ENCODE data around the gene TULP3. TPM values are rescaled to one million over a fixed set of nuclear protein-coding genes. Genes with fewer than 3 reads are reported as not detected.

The TULP3 gene
- total and polyA plus RNA-seq, 10 of the 15 experiments (the other 5 are each of a cell fraction or from before 2014, with no cell fraction given), result 3.1 to 10.4 (median 8.1) TPM

DNA sequence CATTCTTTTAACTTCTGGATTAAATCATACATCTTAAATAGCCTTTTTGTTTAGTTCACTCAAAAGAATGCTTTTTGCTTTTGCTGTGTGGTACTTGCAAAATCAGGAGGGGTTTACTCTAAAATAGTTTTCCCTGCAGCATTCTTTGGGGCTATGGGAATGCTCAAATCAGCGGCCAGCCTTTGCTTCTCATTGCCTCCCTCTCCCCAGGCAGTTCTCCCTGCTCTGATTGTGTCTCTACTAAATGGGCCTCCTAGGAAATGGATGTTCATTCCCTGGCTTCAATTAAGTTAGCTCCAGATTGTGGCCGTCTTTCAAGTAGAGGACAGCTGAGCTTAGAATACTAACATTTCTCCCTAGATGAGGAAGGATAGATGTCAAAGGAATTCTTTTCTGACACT is 4.4 kb downstream of the TULP3 start:
- H3K4me2 ChIP-seq (ENCODE audit: control insufficient read depth, insufficient read depth), result no peak overlapping the region
- in situ Hi-C loops (cut with MboI), result no loop called here
- TF ChIP-seq, protein P1, sequence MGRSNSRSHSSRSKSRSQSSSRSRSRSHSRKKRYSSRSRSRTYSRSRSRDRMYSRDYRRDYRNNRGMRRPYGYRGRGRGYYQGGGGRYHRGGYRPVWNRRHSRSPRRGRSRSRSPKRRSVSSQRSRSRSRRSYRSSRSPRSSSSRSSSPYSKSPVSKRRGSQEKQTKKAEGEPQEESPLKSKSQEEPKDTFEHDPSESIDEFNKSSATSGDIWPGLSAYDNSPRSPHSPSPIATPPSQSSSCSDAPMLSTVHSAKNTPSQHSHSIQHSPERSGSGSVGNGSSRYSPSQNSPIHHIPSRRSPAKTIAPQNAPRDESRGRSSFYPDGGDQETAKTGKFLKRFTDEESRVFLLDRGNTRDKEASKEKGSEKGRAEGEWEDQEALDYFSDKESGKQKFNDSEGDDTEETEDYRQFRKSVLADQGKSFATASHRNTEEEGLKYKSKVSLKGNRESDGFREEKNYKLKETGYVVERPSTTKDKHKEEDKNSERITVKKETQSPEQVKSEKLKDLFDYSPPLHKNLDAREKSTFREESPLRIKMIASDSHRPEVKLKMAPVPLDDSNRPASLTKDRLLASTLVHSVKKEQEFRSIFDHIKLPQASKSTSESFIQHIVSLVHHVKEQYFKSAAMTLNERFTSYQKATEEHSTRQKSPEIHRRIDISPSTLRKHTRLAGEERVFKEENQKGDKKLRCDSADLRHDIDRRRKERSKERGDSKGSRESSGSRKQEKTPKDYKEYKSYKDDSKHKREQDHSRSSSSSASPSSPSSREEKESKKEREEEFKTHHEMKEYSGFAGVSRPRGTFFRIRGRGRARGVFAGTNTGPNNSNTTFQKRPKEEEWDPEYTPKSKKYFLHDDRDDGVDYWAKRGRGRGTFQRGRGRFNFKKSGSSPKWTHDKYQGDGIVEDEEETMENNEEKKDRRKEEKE (IDR thresholded peaks at IDR 0.05), result no peak
- TF ChIP-seq WRNIP1 (IDR thresholded peaks at IDR 0.05; ENCODE audit: borderline replicate concordance, low read depth, low read length), result no peak
- TF ChIP-seq, protein P2, sequence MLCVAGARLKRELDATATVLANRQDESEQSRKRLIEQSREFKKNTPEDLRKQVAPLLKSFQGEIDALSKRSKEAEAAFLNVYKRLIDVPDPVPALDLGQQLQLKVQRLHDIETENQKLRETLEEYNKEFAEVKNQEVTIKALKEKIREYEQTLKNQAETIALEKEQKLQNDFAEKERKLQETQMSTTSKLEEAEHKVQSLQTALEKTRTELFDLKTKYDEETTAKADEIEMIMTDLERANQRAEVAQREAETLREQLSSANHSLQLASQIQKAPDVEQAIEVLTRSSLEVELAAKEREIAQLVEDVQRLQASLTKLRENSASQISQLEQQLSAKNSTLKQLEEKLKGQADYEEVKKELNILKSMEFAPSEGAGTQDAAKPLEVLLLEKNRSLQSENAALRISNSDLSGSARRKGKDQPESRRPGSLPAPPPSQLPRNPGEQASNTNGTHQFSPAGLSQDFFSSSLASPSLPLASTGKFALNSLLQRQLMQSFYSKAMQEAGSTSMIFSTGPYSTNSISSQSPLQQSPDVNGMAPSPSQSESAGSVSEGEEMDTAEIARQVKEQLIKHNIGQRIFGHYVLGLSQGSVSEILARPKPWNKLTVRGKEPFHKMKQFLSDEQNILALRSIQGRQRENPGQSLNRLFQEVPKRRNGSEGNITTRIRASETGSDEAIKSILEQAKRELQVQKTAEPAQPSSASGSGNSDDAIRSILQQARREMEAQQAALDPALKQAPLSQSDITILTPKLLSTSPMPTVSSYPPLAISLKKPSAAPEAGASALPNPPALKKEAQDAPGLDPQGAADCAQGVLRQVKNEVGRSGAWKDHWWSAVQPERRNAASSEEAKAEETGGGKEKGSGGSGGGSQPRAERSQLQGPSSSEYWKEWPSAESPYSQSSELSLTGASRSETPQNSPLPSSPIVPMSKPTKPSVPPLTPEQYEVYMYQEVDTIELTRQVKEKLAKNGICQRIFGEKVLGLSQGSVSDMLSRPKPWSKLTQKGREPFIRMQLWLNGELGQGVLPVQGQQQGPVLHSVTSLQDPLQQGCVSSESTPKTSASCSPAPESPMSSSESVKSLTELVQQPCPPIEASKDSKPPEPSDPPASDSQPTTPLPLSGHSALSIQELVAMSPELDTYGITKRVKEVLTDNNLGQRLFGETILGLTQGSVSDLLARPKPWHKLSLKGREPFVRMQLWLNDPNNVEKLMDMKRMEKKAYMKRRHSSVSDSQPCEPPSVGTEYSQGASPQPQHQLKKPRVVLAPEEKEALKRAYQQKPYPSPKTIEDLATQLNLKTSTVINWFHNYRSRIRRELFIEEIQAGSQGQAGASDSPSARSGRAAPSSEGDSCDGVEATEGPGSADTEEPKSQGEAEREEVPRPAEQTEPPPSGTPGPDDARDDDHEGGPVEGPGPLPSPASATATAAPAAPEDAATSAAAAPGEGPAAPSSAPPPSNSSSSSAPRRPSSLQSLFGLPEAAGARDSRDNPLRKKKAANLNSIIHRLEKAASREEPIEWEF (IDR thresholded peaks at IDR 0.05; ENCODE audit: insufficient replicate concordance, low read depth, low read length), result no peak
- TF ChIP-seq, protein P3, sequence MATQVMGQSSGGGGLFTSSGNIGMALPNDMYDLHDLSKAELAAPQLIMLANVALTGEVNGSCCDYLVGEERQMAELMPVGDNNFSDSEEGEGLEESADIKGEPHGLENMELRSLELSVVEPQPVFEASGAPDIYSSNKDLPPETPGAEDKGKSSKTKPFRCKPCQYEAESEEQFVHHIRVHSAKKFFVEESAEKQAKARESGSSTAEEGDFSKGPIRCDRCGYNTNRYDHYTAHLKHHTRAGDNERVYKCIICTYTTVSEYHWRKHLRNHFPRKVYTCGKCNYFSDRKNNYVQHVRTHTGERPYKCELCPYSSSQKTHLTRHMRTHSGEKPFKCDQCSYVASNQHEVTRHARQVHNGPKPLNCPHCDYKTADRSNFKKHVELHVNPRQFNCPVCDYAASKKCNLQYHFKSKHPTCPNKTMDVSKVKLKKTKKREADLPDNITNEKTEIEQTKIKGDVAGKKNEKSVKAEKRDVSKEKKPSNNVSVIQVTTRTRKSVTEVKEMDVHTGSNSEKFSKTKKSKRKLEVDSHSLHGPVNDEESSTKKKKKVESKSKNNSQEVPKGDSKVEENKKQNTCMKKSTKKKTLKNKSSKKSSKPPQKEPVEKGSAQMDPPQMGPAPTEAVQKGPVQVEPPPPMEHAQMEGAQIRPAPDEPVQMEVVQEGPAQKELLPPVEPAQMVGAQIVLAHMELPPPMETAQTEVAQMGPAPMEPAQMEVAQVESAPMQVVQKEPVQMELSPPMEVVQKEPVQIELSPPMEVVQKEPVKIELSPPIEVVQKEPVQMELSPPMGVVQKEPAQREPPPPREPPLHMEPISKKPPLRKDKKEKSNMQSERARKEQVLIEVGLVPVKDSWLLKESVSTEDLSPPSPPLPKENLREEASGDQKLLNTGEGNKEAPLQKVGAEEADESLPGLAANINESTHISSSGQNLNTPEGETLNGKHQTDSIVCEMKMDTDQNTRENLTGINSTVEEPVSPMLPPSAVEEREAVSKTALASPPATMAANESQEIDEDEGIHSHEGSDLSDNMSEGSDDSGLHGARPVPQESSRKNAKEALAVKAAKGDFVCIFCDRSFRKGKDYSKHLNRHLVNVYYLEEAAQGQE (IDR thresholded peaks at IDR 0.05; ENCODE audit: low read depth, low read length), result no peak
- TF ChIP-seq CBX5 (IDR thresholded peaks at IDR 0.05; ENCODE audit: low read depth), result no peak
- TF ChIP-seq NR2C1 (IDR thresholded peaks at IDR 0.05), result no peak
- TF ChIP-seq BMI1 (IDR thresholded peaks at IDR 0.05; ENCODE audit: borderline replicate concordance), result no peak
- no peak for TF ChIP-seq SIX5 (IDR thresholded peaks at IDR 0.05; ENCODE audit: low read depth, low read length, severe bottlenecking)
- TF ChIP-seq POLR2AphosphoS2 (IDR thresholded peaks at IDR 0.05; ENCODE audit: low read depth, low read length), result no peak
- TF ChIP-seq STAT1 (conservative IDR thresholded peaks at IDR 0.05), result no peak
- no peak for TF ChIP-seq NR2C2 (IDR thresholded peaks at IDR 0.05; ENCODE audit: borderline replicate concordance, control insufficient read depth, insufficient read length, low read depth)
- TF ChIP-seq ZNF24 (IDR thresholded peaks at IDR 0.05), result no peak

More for the DNA sequence above, 4.4 kb downstream of the TULP3 start:
- DNase-seq (ENCODE audit: low read depth, low spot score), result no peak
- H3K79me2 ChIP-seq (ENCODE audit: control insufficient read depth, insufficient read depth, low read length), result peaks cover 2% of the 10 kb centered on the region; the same call in 1 of the 2 replicates
- H3K27ac ChIP-seq (ENCODE audit: control insufficient read depth, insufficient read depth), result no peak overlapping the region
- ATAC-seq, result no peak
- H3K36me3 ChIP-seq (ENCODE audit: control insufficient read depth in 2 of 2, insufficient read depth in 2 of 2, low read length in 1 of 2), result no peaks in the 10 kb centered on the region
- SMC1A ChIA-PET (ENCODE audit: uncharacterized antibody, unreplicated experiment), result interaction anchor here (1.0 kb wide), 1 partner anchor 17 kb away, joined by 6 read pairs; no protein-coding TSS in a partner anchor
- no peak overlapping the region for H2AFZ ChIP-seq (ENCODE audit: control insufficient read depth, low read depth, low read length)
- CTCF ChIA-PET, result interaction anchor here (0.7 kb wide), 1 partner anchor 26 kb away, joined by 3 read pairs; no protein-coding TSS in a partner anchor
- RAD21 ChIA-PET (ENCODE audit: unreplicated experiment), result no interaction called here
- POLR2A ChIA-PET, result interaction anchor here (0.6 kb wide), 2 partner anchors 10 to 859 kb away, joined by 3 to 5 read pairs; no protein-coding TSS in a partner anchor
- H3K4me3 ChIP-seq, result no peak overlapping the region
- 48% methylated on average over 2 of the region's 2 CpGs for WGBS (ENCODE audit: insufficient coverage, insufficient replicate concordance, low lambda C conversion rate, missing lambda C conversion rate)
- no peaks in the 10 kb centered on the region for H3K9me3 ChIP-seq (replicated peaks; ENCODE audit: control insufficient read depth, insufficient read depth, low read length)
- H3K27me3 ChIP-seq (replicated peaks in 1 of 2; ENCODE audit: control insufficient read depth in 2 of 2, insufficient read depth in 2 of 2, low read length in 1 of 2), result no peaks in the 10 kb centered on the region
- H3K9ac ChIP-seq (ENCODE audit: control insufficient read depth, insufficient read depth, low read length), result no peak overlapping the region
- no TSS peak for BruUV-seq (replicated peaks)
- intact Hi-C loops (cut with micrococcal nuclease; ENCODE audit: unreplicated experiment), result no loop called here
- no peaks in the 10 kb centered on the region for H4K20me1 ChIP-seq (ENCODE audit: control insufficient read depth, insufficient read depth)
- peaks cover 3% of the 10 kb centered on the region for H3K4me1 ChIP-seq (ENCODE audit: control insufficient read depth, insufficient read depth, low read length)
- FAIRE-seq, result no peak
